HG03095 (cell line): ENCODE measurements around the gene NOP14.
A peak's percentile ranks its signal among the peaks of the same experiment; 100 is the strongest.
"Not testable (repeated sequence)": the region's sequence is repeated elsewhere in the genome, so short reads cannot be mapped to it uniquely, and the experiment has no call there.

Source experiments
- ATAC-seq: cut with Tn5 transposase; IDR thresholded peaks from one replicate; pipeline ENCODE4 v1.9.1; 2021; ENCODE audit warnings: moderate library complexity; ENCODE audit not compliant: unreplicated experiment

NOP14 gene

DNA sequence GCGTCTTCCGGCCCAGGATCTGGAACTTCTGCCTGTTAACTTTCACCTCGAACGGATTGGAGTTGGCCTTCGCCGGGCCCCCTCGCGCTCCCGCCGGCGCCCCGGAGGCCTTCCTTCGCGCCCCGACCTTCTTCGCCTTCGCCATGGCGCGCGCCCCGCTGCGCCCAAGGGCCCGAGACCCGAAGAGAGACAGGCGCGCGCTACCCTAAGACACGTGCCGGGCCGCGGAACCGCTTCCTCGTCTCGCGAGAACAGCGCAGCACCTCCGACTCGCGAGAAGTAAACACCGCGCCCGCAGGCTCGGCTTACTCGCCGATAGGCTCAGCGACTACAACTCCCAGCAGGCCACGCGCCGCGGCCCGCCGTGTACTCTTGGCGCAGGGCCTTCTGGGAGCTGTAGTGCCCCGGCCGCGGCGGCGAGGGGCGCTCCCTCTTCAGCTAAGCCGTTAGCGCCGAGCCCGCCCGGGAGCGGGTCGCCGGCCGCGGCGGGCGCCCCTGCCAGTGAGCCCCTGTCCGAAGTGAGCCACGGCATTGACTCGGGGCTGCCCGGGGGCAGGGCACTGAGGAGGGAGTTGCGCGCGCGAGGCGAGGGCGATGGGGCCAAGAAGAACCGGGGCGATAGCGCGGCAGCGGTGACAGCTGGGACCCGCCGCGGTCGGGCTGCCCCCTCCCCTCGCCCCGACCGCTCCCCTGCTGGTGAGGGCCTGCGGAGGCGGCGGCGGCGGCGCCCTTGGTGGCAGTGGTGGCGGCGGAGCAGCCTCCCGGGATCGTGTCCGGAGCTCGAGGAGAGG lies at the start of gene NOP14, which contains the start of gene GRK4:
Gene NOP14 (minus strand): TSS at position 232 of the 791 bp plus-strand sequence. CDS start 87 bp downstream, at position 145.
Gene GRK4 (plus strand): TSS at position 397 of the 791 bp plus-strand sequence. CDS start 500 bp downstream, outside the sequence.
- ATAC-seq: peak; percentile 85

DNA sequence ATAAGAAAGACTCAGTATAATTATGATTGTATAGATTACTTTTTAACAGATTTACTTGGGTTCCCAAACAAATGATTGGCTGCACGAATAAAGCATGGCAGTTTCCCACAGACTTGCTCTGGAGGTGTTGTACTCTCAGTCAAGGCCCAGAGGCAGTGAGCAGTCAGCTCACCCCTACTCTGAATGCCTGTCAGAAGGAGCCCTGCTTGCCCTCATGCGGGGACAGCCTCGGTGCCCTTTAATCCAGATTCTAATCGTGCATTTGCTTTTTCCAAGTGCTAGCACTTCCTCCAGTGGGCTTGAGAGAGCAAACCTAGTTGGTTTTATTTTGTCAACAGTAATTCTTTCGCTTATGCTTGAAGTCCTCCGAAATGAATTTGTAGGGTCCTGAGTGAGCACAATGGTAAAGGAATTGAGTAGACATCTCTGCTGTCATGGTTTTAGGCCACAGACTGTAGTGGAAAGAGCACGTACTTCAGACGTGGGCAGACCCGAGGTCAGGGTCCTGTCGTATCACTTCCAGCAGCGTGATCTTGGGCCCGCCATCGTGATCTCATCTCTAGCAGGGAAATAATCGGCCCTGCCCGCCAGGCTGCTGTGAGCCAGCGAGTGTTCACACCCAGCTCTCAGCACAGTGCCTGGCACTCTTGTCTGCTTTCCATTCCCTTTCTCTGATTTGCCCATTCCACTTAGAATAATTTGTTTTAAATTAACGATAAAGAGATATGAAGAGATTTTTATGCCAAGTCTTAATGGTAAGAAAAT lies 48.4 kb upstream of the NOP14 start:
- ATAC-seq: no peak

DNA sequence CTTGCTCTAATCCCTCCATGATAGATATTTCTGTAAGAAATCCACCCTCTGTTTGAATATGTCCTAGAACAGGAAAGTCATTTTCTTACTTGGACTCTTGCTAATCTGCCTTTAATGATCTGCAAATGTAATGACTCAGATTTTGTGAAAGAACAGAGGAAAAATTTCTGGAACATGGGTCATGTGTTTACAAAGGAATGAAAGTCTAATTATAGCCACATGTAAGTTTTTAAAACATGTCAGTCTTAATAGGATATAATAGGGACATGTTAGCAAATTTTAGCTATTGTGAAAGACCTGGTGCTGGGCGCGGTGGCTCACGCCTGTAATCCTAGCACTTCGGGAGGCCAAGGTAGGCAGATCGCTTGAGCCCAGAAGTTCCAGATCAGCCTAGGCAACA lies 47.8 kb upstream of the NOP14 start:
- no peak for ATAC-seq

DNA sequence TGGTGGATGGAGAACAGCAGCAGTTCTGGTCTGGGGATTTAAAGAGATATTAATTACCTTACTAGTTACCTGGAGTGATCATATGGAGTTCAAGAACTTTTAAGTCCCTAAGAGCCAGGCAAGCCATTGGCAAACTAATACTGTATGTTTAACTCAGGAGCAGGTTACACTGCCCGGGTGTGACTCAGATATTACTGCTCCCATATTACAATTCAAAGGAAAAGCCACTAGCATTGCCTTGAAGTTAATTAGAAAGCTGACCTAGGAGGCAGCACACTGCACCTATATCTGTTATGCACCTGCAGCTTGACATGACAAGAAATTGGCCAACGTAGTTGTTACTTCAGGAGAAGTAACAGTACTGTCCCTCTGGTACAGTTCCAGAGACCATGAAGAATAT lies 47.4 kb upstream of the NOP14 start:
- no peak for ATAC-seq

DNA sequence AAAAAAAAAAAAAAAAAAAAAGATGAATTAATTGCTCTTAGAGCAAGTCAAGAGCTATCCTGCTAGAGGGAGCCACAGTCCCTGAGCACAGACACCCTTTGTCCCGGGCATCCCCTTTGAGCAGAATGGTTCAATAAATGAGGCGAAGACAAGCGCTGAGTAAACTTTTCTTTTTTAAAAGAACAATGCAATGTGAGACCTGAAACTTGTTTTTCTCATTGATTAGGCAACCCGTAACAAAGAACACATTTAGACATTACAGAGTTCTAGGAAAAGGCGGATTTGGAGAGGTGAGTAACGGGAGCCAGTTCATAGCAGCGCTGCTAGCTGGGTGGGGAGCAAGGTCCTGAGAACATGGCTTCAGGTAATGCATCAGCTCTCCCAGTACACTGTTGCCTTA lies 46.2 kb upstream of the NOP14 start:
- ATAC-seq: no peak

DNA sequence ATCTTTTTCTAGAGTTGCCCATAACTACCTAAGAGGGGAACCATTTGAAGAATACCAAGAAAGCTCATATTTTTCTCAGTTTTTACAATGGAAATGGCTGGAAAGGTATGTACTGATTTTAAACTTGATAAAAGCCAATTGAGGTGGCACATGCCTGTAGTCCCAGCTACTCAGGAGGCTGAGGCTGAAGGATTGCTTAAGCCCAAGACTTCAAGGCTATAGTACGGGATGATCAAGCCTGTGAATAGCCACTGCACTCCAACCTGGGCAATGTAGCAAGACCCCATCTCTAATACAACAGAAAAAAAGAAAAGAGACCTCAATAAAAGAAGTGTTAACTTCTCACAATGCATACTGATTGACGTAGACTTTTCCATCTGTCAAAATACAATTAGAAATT lies 44.5 kb upstream of the NOP14 start:
- ATAC-seq: no peak

DNA sequence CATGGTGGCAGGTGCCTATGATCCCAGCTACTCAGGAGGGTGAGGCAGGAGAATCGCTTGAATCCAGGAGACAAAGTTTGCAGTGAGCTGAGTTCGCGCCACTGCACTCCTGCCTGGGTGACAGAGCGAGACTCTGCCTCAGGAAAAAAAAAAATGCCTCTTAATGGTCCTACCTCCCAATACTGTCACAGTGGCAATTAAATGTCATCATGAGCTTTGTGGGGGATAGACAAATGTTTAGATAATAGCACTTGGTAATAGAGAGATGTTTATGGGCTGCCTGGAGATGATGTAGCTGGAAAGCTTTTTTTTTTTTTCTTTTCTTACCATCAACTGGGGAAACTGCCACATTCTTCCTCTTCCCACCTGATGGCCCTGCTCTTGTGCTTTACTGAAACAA lies 33.2 kb upstream of the NOP14 start:
- ATAC-seq: no peak

DNA sequence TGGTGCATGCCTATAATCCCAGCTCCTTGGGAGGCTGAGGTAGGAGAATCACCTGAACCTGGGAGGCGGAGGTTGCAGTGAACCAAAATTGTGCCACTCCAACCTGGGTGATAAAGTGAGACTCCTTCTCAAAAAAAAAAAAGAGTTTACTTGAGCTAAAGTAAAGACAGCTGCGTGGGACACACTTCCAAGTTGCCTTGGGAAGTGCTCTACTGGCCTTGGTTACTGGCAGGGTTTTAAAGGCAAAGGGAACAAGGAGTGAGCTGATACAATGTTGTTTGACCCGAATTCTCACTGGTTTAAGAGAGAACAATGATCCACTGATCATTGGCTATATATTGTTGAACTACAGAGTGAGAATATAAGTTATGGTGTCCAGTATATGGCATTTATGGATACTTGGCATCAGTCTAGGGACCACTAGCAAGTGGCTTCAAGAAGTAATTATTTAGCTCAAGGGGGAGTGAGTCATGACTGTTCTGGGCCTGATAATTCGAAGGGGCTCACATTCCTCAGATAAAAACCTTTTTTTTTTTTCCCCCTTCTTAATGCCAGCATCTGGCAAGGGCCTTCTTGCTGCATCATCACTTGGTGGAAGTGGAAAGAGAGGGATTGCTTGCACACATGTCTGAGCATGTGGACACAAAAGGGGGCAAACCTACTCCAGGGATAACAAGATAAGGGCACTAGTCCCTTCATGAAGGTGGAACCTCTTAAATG lies 32.5 kb upstream of the NOP14 start:
- no peak for ATAC-seq

DNA sequence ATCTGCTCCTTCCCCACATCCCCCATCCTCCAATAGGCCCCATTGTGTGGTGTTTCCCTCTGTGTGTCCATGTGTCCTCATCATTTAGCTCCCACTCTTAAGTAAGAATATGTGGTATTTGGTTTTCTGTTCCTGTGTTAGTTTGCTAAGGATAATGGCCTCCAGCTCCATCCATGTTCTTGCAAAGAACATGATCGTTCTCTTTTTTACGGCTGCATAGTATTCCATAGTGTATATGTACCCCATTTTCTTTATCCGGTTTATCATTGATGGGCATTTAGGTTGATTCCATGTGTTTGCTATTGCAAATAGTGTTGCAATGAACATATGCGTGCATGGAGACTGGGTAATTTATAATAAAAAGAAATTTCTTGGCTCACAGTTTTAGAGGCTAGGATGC lies 31.7 kb upstream of the NOP14 start:
- ATAC-seq: no peak

DNA sequence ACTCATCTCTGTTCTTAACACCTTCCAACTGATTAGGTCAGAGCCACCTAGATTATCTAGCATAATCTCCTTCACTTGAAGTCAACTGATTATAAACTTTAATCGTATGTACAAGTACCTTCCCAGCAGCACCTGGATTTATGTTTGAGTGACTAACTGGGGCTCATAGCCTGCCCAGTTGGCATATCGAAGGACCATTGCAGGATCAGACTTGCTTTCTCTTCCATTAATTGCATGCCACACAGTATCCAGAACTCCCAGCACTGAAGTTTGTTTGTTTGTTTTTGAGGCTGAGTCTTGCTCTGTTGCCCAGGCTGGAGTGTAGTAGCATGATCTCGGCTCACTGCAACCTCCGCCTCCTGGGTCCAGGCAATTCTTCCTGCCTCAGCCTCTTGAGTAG lies 28.0 kb upstream of the NOP14 start:
- no peak for ATAC-seq

DNA sequence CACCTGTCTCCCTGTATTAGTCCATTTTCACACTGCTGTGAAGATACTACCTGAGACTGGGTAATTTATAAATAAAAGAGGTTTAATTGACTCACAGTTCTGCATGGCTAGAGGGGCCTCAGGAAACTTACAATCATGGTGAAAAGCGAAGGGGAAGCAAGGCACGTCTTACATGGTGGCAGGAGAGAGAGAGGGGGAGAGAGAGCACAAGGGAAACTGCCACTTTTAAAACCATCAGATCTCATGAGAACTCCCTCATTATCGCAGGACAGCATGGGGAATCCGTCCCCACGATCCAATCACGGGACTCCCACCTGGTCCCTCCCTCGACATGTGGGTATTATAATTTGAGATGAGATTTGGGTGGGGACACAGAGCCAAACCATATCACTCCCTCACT lies 20.5 kb upstream of the NOP14 start:
- not testable (repeated sequence) for ATAC-seq

DNA sequence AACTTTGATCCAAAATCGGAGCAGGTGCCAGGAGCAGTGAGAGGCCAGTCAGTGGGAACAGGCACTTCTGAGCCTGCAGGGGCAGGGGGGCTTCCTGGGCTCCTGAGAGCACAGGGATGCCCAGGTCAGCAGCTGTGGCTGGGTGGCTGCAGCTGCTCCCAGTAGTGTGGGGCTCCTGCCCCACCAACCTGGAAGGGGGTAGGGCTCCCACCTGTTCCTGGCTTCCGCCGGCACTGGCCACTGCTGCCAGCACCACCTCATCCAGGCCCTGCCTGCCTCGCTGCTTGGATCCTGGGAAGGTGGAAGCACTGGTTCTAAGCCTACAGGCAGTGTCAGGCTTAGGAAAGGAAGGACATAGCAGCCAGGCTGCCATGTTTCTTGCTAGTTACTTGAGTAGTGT lies 18.8 kb upstream of the NOP14 start:
- no peak for ATAC-seq

DNA sequence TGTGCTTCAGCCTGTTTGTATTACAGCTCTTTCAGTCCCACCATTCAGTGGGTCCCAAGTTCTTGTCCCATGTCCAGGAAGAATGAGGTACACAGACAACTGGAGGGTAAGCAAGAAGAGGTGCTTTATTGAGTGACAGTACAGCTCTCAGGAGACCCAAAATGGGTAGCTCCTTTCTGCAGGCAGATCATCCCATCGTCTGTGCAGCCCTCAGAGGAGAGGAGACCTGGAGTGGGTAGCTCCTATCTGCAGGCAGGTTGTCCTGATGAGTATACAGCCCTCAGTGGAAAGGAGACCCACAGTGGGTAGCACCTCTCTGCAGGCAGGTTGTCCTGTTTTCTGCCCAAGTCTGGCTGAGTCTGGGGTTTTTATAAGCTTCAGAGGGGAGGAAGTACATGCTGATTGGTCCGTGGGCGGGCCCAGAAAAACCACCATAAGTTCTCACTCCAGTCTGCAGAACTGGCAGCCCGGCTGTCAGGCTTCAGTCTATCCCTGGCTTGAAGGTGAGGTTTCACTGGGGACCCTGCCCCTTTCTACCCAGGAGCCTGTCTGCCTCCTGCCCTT lies 18.1 kb upstream of the NOP14 start:
- ATAC-seq: no peak

DNA sequence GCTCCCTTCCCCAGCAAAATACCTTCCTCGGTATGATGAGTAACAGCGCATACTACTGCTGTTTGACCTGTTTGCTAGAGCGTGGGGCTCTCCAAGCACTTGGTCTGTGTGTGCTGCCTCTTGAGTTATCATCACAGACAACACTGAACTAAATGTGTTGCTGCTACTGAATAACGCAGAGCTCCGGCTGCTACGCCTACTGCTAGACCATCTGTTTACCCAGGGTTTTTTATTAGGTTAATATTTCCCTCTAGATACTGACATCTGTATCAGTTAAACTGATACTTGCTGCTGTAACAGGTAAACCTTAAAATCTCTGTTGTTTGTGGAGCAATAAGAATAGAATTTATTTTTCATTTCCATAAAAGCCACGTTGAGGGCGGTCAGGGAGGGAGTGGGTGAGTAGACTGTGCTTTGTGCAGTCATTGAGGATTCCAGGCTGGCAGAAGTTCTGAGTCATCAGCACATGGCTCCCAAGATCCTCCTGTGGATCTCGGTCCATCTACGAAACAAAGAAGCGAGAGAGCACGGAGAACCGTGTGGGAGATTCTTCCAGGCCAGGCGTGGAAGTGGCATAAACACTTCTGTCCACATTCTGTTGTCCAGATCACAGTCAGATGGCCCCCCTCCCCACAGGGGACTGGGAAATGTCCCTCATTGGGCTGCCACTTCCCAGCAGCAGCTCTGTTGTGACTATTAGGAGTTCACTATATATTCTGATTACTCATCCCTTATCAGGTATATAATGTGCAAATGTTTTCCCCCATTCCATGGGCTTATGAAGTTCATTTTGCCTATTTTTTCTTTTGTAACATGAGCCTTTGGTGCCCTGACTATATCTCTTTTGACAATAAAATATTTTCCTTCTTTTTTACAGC lies 14.2 kb upstream of the NOP14 start:
- ATAC-seq: no peak

DNA sequence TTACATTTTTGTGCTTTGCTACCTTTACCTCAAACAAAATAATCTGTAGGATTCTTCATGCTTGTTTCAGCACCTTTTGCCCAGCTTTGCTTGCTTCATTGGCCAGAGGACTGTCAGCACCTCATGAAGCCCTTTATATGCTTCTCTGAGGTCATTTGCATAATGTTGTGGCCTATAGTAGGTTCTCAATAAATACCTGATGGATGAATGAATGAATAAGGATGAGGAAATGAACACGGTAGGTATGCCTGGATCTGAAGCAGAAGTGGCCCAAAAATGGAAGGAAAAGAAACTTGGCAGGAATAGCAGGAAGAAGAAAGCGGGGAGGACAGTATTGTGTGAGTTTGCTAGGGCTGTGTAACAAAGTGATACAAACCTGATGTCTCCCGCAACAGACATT lies 8.1 kb upstream of the NOP14 start:
- ATAC-seq: no peak

DNA sequence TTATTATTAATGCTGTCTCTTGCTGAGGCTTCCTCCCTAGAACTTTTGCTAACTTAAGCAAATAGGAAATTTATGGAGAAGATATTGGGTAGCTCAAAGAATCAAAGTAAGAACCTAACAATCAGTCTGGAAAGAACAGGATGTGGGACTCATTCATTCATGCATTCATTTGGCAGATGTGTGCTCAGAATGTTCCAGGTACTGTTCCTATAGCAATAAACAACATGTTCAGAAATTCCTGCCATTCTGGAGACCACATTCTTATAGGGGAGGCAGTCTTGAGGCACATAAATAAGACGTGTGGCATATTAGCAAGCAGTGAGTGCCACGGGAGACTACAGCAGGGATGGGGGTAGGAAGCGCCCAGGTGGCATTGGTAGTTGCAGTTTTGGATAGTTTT lies 5.2 kb upstream of the NOP14 start:
- no peak for ATAC-seq

DNA sequence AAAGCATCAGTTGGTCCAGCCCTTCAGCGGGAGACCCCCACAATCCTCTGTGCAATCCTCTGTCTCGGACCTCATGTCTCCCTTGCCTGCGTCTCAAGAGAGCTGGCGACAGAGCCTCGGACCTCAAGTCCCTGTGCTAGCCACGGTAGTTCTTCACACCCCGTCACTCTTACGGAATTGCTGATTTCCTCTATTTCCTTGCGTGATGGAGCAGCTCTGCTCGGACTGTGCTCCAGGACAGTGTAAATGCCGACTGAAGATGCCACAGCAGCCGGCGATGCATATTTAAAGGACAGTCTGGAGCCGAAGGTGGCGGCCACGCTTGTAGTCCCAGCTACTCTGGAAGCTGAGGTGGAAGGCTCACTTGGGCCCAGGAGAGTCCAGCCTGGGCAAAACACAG lies 2.1 kb upstream of the NOP14 start:
- ATAC-seq: no peak

DNA sequence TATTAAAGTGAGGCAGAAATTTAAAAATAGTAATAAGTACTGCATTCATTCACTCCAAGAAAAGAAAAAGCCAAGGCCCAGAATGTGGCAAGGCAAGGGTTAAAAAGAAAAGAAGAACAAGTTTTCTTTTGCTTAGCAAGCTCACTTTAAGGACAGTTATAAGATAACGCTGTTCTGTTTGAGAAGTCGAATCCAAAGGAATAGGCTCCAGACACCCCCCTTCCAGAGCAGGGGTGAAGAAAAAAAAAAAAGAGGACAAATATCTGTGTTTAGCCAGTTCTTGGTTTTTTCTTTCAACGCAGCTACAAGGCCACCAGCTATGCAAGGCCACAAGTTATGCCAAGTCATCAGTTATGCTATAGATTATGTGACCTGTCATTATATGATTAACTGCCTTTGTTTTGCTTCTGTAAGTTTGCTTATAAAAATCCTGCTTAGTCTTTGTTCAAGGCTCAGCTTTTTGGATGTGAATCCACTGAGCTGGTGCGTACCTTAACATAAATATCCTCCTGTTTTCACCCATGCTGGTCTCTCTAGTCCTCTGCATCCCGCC lies 1.6 kb upstream of the NOP14 start:
- no peak for ATAC-seq

DNA sequence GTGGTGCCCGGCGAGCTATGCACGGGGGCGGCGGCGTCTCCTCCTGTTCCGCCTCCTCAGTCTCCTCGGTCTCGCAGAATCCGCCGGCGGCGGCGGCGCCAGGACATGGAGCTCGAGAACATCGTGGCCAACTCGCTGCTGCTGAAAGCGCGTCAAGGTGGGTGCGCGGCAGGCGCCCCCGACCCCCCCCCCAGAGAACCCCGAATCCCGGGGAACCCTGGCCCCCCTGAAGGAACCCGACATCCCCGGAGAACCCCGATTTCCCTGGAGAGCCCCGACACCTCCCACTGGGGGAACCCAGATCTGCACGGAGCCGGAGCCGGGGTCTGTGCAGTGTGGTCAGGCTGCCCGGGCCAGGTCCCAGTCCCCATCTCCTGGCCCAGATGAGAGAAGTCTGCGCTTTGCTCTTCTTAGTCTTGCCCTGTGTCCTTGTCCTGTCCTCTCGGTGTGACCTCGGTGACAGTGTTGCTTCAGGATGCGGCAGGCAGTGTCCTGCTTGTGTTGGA lies 813 bp upstream of the NOP14 start:
- peak; percentile 21 for ATAC-seq
